ENCODE data around the gene UBXN6. TPM values are rescaled to one million over a fixed set of nuclear protein-coding genes. Genes with fewer than 3 reads are reported as not detected.

The UBXN6 gene
- 134 TPM for total RNA-seq

GRCh38 chr19:4457654-4458395, at the start of gene UBXN6:
Gene UBXN6 (minus strand): TSS chr19:4457794. CDS start chr19:4457697, 97 bp downstream.
- DNase-seq (ENCODE audit: low spot score), result peak; percentile 99

GRCh38 chr19:4507150-4507452, 49.5 kb upstream of the UBXN6 start:
- DNase-seq (ENCODE audit: low spot score), result no peak

GRCh38 chr19:4506449-4507149, 49.0 kb upstream of the UBXN6 start:
- no peak for DNase-seq (ENCODE audit: low spot score)

- no peak for DNase-seq (ENCODE audit: low spot score)
Observed at GRCh38 chr19:4505570-4506448, 48.2 kb upstream of the UBXN6 start.

GRCh38 chr19:4504891-4505569, 47.4 kb upstream of the UBXN6 start:
- no peak for DNase-seq (ENCODE audit: low spot score)

GRCh38 chr19:4504297-4504701, 46.7 kb upstream of the UBXN6 start:
- no peak for DNase-seq (ENCODE audit: low spot score)

- no peak for DNase-seq (ENCODE audit: low spot score)
Observed at GRCh38 chr19:4503825-4504170, 46.2 kb upstream of the UBXN6 start.

GRCh38 chr19:4503132-4503824, 45.7 kb upstream of the UBXN6 start:
- no peak for DNase-seq (ENCODE audit: low spot score)

GRCh38 chr19:4502282-4503131, 44.9 kb upstream of the UBXN6 start:
- DNase-seq (ENCODE audit: low spot score), result no peak

- no peak for DNase-seq (ENCODE audit: low spot score)
Observed at GRCh38 chr19:4501691-4502090, 44.1 kb upstream of the UBXN6 start.

- no peak for DNase-seq (ENCODE audit: low spot score)
Observed at GRCh38 chr19:4500841-4501591, 43.4 kb upstream of the UBXN6 start.

GRCh38 chr19:4499855-4500254, 42.3 kb upstream of the UBXN6 start:
- no peak for DNase-seq (ENCODE audit: low spot score)

- DNase-seq (ENCODE audit: low spot score), result no peak
Observed at GRCh38 chr19:4499318-4499717, 41.7 kb upstream of the UBXN6 start.

GRCh38 chr19:4498694-4499093, 41.1 kb upstream of the UBXN6 start:
- no peak for DNase-seq (ENCODE audit: low spot score)

- DNase-seq (ENCODE audit: low spot score), result no peak
Observed at GRCh38 chr19:4497770-4498389, 40.3 kb upstream of the UBXN6 start.

- no peak for DNase-seq (ENCODE audit: low spot score)
Observed at GRCh38 chr19:4496304-4496703, 38.7 kb upstream of the UBXN6 start.

GRCh38 chr19:4495471-4495870, 37.9 kb upstream of the UBXN6 start:
- no peak for DNase-seq (ENCODE audit: low spot score)

- no peak for DNase-seq (ENCODE audit: low spot score)
Observed at GRCh38 chr19:4494691-4495064, 37.1 kb upstream of the UBXN6 start.

- DNase-seq (ENCODE audit: low spot score), result no peak
Observed at GRCh38 chr19:4493929-4494690, 36.5 kb upstream of the UBXN6 start.
